Measurements from ENCODE around the gene ADAR.

Gene ADAR

GRCh38 chr1:154550657-154551056, 57.3 kb downstream of the ADAR start:
- Histone ChIP-seq H3K4me3 (no peak overlapping the region), H4K20me1 (peaks cover 78% of the 10 kb centered on the region), H3K9me3 (no peaks in the 10 kb centered on the region), H3K36me3 (peaks cover 77% of the 10 kb centered on the region), H3K27ac (no peak overlapping the region), H3K4me1 (0 out of 2 replicates have a peak, but pooled peaks cover 4% of the 10 kb centered on the region), H3K27me3 (no peaks in the 10 kb centered on the region), H3K9ac (no peak overlapping the region), H3K4me2 (no peak overlapping the region)
- TF ChIP-seq Cebpa-rat (IDR thresholded peaks at IDR 0.05) = no peak

- Histone ChIP-seq H3K9me3 (no peaks in the 10 kb centered on the region), H3K36me3 (peaks cover 71% of the 10 kb centered on the region), H3K4me2 (no peak overlapping the region), H4K20me1 (peaks cover 72% of the 10 kb centered on the region), H3K9ac (no peak overlapping the region), H3K4me3 (no peak overlapping the region), H3K27me3 (no peaks in the 10 kb centered on the region), H3K4me1 (0 out of 2 replicates have a peak, but pooled peaks cover 5% of the 10 kb centered on the region), H3K27ac (no peak overlapping the region)
- no peak for TF ChIP-seq Cebpa-rat (IDR thresholded peaks at IDR 0.05)
Measured at GRCh38 chr1:154550070-154550469, 57.9 kb downstream of the ADAR start.

GRCh38 chr1:154549202-154549770, 58.7 kb downstream of the ADAR start:
- H3K36me3 ChIP-seq = peaks cover 63% of the 10 kb centered on the region
- H3K4me1 ChIP-seq = 0 out of 2 replicates have a peak, but pooled peaks cover 9% of the 10 kb centered on the region
- peaks cover 65% of the 10 kb centered on the region for H4K20me1 ChIP-seq
- H3K4me3 ChIP-seq = no peak overlapping the region
- no peak for TF ChIP-seq Cebpa-rat (IDR thresholded peaks at IDR 0.05)
- H3K9ac ChIP-seq = 0 out of 2 replicates have a peak overlapping the region, but pooled peaks have one; percentile 5
- no peaks in the 10 kb centered on the region for H3K9me3 ChIP-seq
- H3K4me2 ChIP-seq = no peak overlapping the region; the same call in 1 of the 2 replicates
- no peaks in the 10 kb centered on the region for H3K27me3 ChIP-seq
- no peak overlapping the region for H3K27ac ChIP-seq

GRCh38 chr1:154548028-154548427, 60.0 kb downstream of the ADAR start:
- Histone ChIP-seq H3K4me1 (0 out of 2 replicates have a peak, but pooled peaks cover 9% of the 10 kb centered on the region), H3K9me3 (no peaks in the 10 kb centered on the region), H4K20me1 (peaks cover 55% of the 10 kb centered on the region), H3K4me3 (no peak overlapping the region), H3K27me3 (no peaks in the 10 kb centered on the region), H3K27ac (no peak overlapping the region), H3K9ac (no peak overlapping the region), H3K4me2 (no peak overlapping the region), H3K36me3 (peaks cover 51% of the 10 kb centered on the region)
- no peak for TF ChIP-seq Cebpa-rat (IDR thresholded peaks at IDR 0.05)

- Histone ChIP-seq H3K4me1 (0 out of 2 replicates have a peak, but pooled peaks cover 9% of the 10 kb centered on the region), H3K4me3 (no peak overlapping the region), H3K9ac (no peak overlapping the region), H3K4me2 (no peak overlapping the region), H3K27ac (no peak overlapping the region), H3K36me3 (peaks cover 43% of the 10 kb centered on the region), H3K9me3 (no peaks in the 10 kb centered on the region), H4K20me1 (peaks cover 47% of the 10 kb centered on the region), H3K27me3 (no peaks in the 10 kb centered on the region)
- no peak for TF ChIP-seq Cebpa-rat (IDR thresholded peaks at IDR 0.05)
Measured at GRCh38 chr1:154547105-154547732, 60.8 kb downstream of the ADAR start.

- Histone ChIP-seq H3K9ac (no peak overlapping the region), H3K4me2 (no peak overlapping the region), H3K4me1 (0 out of 2 replicates have a peak, but pooled peaks cover 9% of the 10 kb centered on the region), H3K27me3 (no peaks in the 10 kb centered on the region), H3K4me3 (no peak overlapping the region), H3K9me3 (no peaks in the 10 kb centered on the region), H3K36me3 (peaks cover 35% of the 10 kb centered on the region), H3K27ac (no peak overlapping the region), H4K20me1 (peaks cover 39% of the 10 kb centered on the region)
- TF ChIP-seq Cebpa-rat (IDR thresholded peaks at IDR 0.05) = no peak
Measured at GRCh38 chr1:154546264-154547063, 61.5 kb downstream of the ADAR start.

- no peak for TF ChIP-seq Cebpa-rat (IDR thresholded peaks at IDR 0.05)
- Histone ChIP-seq H3K4me3 (no peak overlapping the region), H3K4me2 (no peak overlapping the region), H3K27me3 (no peaks in the 10 kb centered on the region), H3K9ac (no peak overlapping the region), H3K9me3 (no peaks in the 10 kb centered on the region), H3K4me1 (0 out of 2 replicates have a peak, but pooled peaks cover 5% of the 10 kb centered on the region), H3K36me3 (no peaks in the 10 kb centered on the region), H4K20me1 (no peaks in the 10 kb centered on the region), H3K27ac (no peak overlapping the region)
Measured at GRCh38 chr1:154541231-154541630, 66.8 kb downstream of the ADAR start.

GRCh38 chr1:154539486-154540483, 68.2 kb downstream of the ADAR start:
- no peaks in the 10 kb centered on the region for H3K27me3 ChIP-seq
- H4K20me1 ChIP-seq = no peaks in the 10 kb centered on the region
- H3K4me1 ChIP-seq = 0 out of 2 replicates have a peak, but pooled peaks cover 2% of the 10 kb centered on the region
- no peak overlapping the region for H3K27ac ChIP-seq
- no peaks in the 10 kb centered on the region; the same call in 1 of the 2 replicates for H3K9me3 ChIP-seq
- H3K9ac ChIP-seq = no peak overlapping the region
- no peaks in the 10 kb centered on the region for H3K36me3 ChIP-seq
- no peak overlapping the region for H3K4me3 ChIP-seq
- no peak overlapping the region for H3K4me2 ChIP-seq
- TF ChIP-seq Cebpa-rat (IDR thresholded peaks at IDR 0.05) = no peak

GRCh38 chr1:154536570-154536969, 71.4 kb downstream of the ADAR start:
- peaks cover 7% of the 10 kb centered on the region for H3K9me3 ChIP-seq
- no peaks in the 10 kb centered on the region for H3K36me3 ChIP-seq
- H3K27ac ChIP-seq = no peak overlapping the region
- H3K27me3 ChIP-seq = no peaks in the 10 kb centered on the region
- no peak overlapping the region for H3K9ac ChIP-seq
- no peaks in the 10 kb centered on the region for H4K20me1 ChIP-seq
- no peaks in the 10 kb centered on the region for H3K4me1 ChIP-seq
- H3K4me2 ChIP-seq = no peak overlapping the region
- TF ChIP-seq Cebpa-rat (IDR thresholded peaks at IDR 0.05) = no peak
- H3K4me3 ChIP-seq = no peak overlapping the region
